MM.1S (cell line): Measurements from ENCODE around the gene EVL.

ENCODE experiments used
- DNase-seq: peaks from one replicate; pipeline ENCODE4 v3.0.0-alpha.2; 2015
- H2AFZ ChIP-seq: fragments of 300-600 bp; sonication (generic); 2 replicates; pipeline ENCODE4 v1.6.0; 2016; ENCODE audit warnings: antibody characterized with exemption, low read length
- H3F3A ChIP-seq: fragments of 300-600 bp; sonication (generic); 2 replicates; pipeline ENCODE4 v1.6.1; 2016; ENCODE audit warnings: mild to moderate bottlenecking, antibody characterized with exemption, low read length, moderate library complexity, mixed read lengths; ENCODE audit not compliant: insufficient read depth
- H3K27ac ChIP-seq: fragments of 300-600 bp; sonication (generic); 2 replicates; pipeline ENCODE4 v1.5.1; 2016; ENCODE audit warnings: mild to moderate bottlenecking, low read length
- H3K27me3 ChIP-seq: fragments of 300-600 bp; sonication (generic); replicated peaks from 2 replicates; pipeline ENCODE4 v1.6.0; 2016; ENCODE audit warnings: low read length; ENCODE audit not compliant: insufficient read depth
- H3K36me3 ChIP-seq: fragments of 300-600 bp; sonication (generic); replicated peaks from 2 replicates; pipeline ENCODE4 v1.6.1; 2016; ENCODE audit warnings: mild to moderate bottlenecking, low read length, mixed read lengths; ENCODE audit not compliant: insufficient read depth
- H3K4me1 ChIP-seq: fragments of 300-600 bp; sonication (generic); 2 replicates; pipeline ENCODE4 v1.6.1; 2016; ENCODE audit warnings: low read length, mixed read lengths
- H3K4me2 ChIP-seq: fragments of 300-600 bp; sonication (generic); 2 replicates; pipeline ENCODE4 v1.6.0; 2016; ENCODE audit warnings: low read depth, low read length
- H3K4me3 ChIP-seq: fragments of 300-600 bp; sonication (generic); 2 replicates; pipeline ENCODE4 v1.5.1; 2016; ENCODE audit warnings: low read length, mixed read lengths
- H3K79me2 ChIP-seq: fragments of 300-600 bp; sonication (generic); 2 replicates; pipeline ENCODE4 v1.6.1; 2016; ENCODE audit warnings: mixed run types, low read length, mixed read lengths
- H3K9ac ChIP-seq: fragments of 300-600 bp; sonication (generic); 2 replicates; pipeline ENCODE4 v1.6.1; 2016; ENCODE audit warnings: low read length, mixed read lengths
- H3K9me2 ChIP-seq: fragments of 300-600 bp; sonication (generic); replicated peaks from 2 replicates; pipeline ENCODE4 v1.6.1; 2016; ENCODE audit warnings: mild to moderate bottlenecking, low read length, mixed read lengths; ENCODE audit not compliant: insufficient read depth
- H3K9me3 ChIP-seq: fragments of 300-600 bp; sonication (generic); replicated peaks from 2 replicates; pipeline ENCODE4 v1.6.1; 2016; ENCODE audit warnings: mild to moderate bottlenecking, low read length, mixed read lengths; ENCODE audit not compliant: insufficient read depth
- H4K20me1 ChIP-seq: fragments of 300-600 bp; sonication (generic); 2 replicates; pipeline ENCODE4 v1.6.1; 2016; ENCODE audit warnings: mild to moderate bottlenecking, low read length, moderate library complexity, mixed read lengths; ENCODE audit not compliant: insufficient read depth
- CTCF ChIP-seq: fragments of 300-600 bp; sonication (generic); IDR thresholded peaks from 2 replicates; pipeline ENCODE4 v1.5.1; 2016; ENCODE audit warnings: antibody characterized with exemption, low read length, mixed read lengths
- EZH2 ChIP-seq: fragments of 300-600 bp; sonication (generic); optimal IDR thresholded peaks from 2 replicates; pipeline ENCODE3; 2017; ENCODE audit warnings: low read depth, mild to moderate bottlenecking, antibody characterized with exemption, low read length, mixed read lengths
- EZH2phosphoT487 ChIP-seq: fragments of 300-600 bp; sonication (generic); IDR thresholded peaks from 2 replicates; pipeline ENCODE4 v1.6.1; 2018; ENCODE audit warnings: antibody characterized with exemption, low read length

Gene EVL

GRCh38 chr14:100066962-100067361 is 1.7 kb downstream of the EVL start:
- peaks cover 35% of the 10 kb centered on the region for H3K4me1 ChIP-seq

GRCh38 chr14:100067481-100067880 is 2.3 kb downstream of the EVL start:
- Histone ChIP-seq H2AFZ (no peak overlapping the region), H3K9me2 (no peaks in the 10 kb centered on the region), H4K20me1 (no peaks in the 10 kb centered on the region), H3K36me3 (no peaks in the 10 kb centered on the region), H3K4me3 (no peak overlapping the region), H3K79me2 (no peaks in the 10 kb centered on the region), H3K4me2 (no peak overlapping the region), H3K4me1 (peaks cover 40% of the 10 kb centered on the region), H3K27me3 (no peaks in the 10 kb centered on the region), H3K9ac (no peak overlapping the region), H3F3A (peaks cover 13% of the 10 kb centered on the region), H3K27ac (no peak overlapping the region), H3K9me3 (no peaks in the 10 kb centered on the region)
- no peak for TF ChIP-seq EZH2phosphoT487
- no peak for TF ChIP-seq EZH2
- TF ChIP-seq CTCF = no peak
- no peak for DNase-seq

More at GRCh38 chr14:100066962-100067361, 1.7 kb downstream of the EVL start:
- TF ChIP-seq EZH2phosphoT487 (no peak), CTCF (no peak), EZH2 (no peak)
- H3K4me3 ChIP-seq = no peak overlapping the region
- no peaks in the 10 kb centered on the region for H3K9me2 ChIP-seq
- H2AFZ ChIP-seq = no peak overlapping the region
- no peaks in the 10 kb centered on the region for H4K20me1 ChIP-seq
- H3K4me2 ChIP-seq = no peak overlapping the region
- H3K27me3 ChIP-seq = no peaks in the 10 kb centered on the region
- peaks cover 13% of the 10 kb centered on the region for H3F3A ChIP-seq
- H3K79me2 ChIP-seq = no peaks in the 10 kb centered on the region
- H3K36me3 ChIP-seq = no peaks in the 10 kb centered on the region
- H3K9me3 ChIP-seq = no peaks in the 10 kb centered on the region
- no peak overlapping the region for H3K27ac ChIP-seq
- H3K9ac ChIP-seq = no peak overlapping the region
- DNase-seq = no peak

- Histone ChIP-seq H3K4me2 (no peak overlapping the region), H3K36me3 (no peaks in the 10 kb centered on the region), H3K4me3 (no peak overlapping the region), H3K9me3 (no peaks in the 10 kb centered on the region), H3K27ac (no peak overlapping the region), H3K9ac (no peak overlapping the region), H3K79me2 (no peaks in the 10 kb centered on the region), H3K4me1 (peaks cover 41% of the 10 kb centered on the region), H2AFZ (no peak overlapping the region), H3K9me2 (no peaks in the 10 kb centered on the region), H3K27me3 (no peaks in the 10 kb centered on the region), H3F3A (peaks cover 13% of the 10 kb centered on the region), H4K20me1 (no peaks in the 10 kb centered on the region)
- TF ChIP-seq EZH2phosphoT487 (no peak), CTCF (no peak), EZH2 (no peak)
- DNase-seq = no peak
Measured at GRCh38 chr14:100067971-100068959, 3.0 kb downstream of the EVL start.
